Measurements from ENCODE around the gene SRRM3. TPM values are rescaled to one million over a fixed set of nuclear protein-coding genes. Genes with fewer than 3 reads are reported as not detected.

The SRRM3 gene
- total RNA-seq, 1 experiment from 2014 or later, result 1.7 TPM

DNA sequence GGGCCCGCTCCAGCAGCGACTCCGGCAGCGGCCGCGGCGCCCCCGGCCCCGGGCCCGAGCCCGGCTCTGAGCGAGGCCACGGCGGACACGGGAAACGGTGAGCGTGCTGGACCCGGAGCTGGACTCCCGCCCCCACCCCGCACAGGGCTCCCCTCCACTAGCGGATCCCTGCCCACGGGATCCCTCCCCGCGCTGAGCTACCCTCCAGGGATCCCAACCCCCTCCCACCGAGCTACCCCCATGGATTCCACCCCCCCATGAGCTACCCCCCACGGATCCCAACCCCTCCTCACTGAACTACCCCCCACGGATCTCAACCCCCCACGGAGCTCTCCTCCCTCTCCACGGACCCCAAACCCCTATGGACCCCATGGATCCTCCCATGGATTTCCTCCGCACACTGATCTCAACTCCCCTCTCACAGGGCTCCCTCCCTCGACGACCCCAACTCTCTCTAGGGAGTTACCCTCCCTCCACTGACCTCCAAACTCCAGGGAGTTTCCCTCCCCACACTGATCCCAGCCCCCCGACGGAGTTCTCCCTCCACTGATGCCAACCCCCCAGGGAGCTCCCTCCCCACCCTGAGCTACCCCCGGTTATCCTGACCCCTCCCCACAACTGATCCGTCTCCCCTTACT lies 80.1 kb downstream of the SRRM3 start:
- Histone ChIP-seq H3K27me3 (replicated peaks; ENCODE audit: control insufficient read depth, insufficient read depth, low read length) (peaks cover 2% of the 10 kb centered on the region; the same call in 1 of the 2 replicates), H3K9me3 (no peaks in the 10 kb centered on the region), H3K4me1 (peaks cover 3% of the 10 kb centered on the region; the same call in 1 of the 2 replicates), H3K4me3 (ENCODE audit: low read depth, low read length) (peak overlapping the region; percentile 33), H3K36me3 (ENCODE audit: control insufficient read depth, insufficient read depth, low read length) (no peaks in the 10 kb centered on the region)
- H3K27me3 Mint-ChIP-seq (ENCODE audit: insufficient read depth, unreplicated experiment), result peaks cover 26% of the 10 kb centered on the region
- no peak overlapping the region for H3K27ac Mint-ChIP-seq (ENCODE audit: unreplicated experiment)
- no peaks in the 10 kb centered on the region for H3K9me3 Mint-ChIP-seq (ENCODE audit: unreplicated experiment)
- ChIA-PET CTCF (interaction anchor here (0.6 to 1.9 kb wide), 3 partner anchors 17 to 66 kb away, joined by 3 to 7 read pairs (median 3); no protein-coding TSS in a partner anchor), POLR2A (interaction anchor here (0.5 to 0.6 kb wide), 2 partner anchors 12 to 77 kb away, joined by 3 to 9 read pairs; no protein-coding TSS in a partner anchor)
- intact Hi-C loops (cut with micrococcal nuclease; ENCODE audit: unreplicated experiment), result no loop called here
- no peaks in the 10 kb centered on the region for H3K36me3 Mint-ChIP-seq (ENCODE audit: insufficient read depth, unreplicated experiment)
- no peak for DNase-seq
- H3K4me3 Mint-ChIP-seq (ENCODE audit: unreplicated experiment), result peak overlapping the region; percentile 81
- peaks cover 9% of the 10 kb centered on the region for H3K4me1 Mint-ChIP-seq (ENCODE audit: low read depth, unreplicated experiment)
- BruUV-seq (replicated peaks), result no TSS peak
- TF ChIP-seq, protein P1, sequence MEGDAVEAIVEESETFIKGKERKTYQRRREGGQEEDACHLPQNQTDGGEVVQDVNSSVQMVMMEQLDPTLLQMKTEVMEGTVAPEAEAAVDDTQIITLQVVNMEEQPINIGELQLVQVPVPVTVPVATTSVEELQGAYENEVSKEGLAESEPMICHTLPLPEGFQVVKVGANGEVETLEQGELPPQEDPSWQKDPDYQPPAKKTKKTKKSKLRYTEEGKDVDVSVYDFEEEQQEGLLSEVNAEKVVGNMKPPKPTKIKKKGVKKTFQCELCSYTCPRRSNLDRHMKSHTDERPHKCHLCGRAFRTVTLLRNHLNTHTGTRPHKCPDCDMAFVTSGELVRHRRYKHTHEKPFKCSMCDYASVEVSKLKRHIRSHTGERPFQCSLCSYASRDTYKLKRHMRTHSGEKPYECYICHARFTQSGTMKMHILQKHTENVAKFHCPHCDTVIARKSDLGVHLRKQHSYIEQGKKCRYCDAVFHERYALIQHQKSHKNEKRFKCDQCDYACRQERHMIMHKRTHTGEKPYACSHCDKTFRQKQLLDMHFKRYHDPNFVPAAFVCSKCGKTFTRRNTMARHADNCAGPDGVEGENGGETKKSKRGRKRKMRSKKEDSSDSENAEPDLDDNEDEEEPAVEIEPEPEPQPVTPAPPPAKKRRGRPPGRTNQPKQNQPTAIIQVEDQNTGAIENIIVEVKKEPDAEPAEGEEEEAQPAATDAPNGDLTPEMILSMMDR (IDR thresholded peaks at IDR 0.05; ENCODE audit: insufficient read depth in 1 of 2, low read depth in 1 of 2, low read length in 1 of 2, severe bottlenecking in 1 of 2, unreplicated experiment in 1 of 2), result no peak

DNA sequence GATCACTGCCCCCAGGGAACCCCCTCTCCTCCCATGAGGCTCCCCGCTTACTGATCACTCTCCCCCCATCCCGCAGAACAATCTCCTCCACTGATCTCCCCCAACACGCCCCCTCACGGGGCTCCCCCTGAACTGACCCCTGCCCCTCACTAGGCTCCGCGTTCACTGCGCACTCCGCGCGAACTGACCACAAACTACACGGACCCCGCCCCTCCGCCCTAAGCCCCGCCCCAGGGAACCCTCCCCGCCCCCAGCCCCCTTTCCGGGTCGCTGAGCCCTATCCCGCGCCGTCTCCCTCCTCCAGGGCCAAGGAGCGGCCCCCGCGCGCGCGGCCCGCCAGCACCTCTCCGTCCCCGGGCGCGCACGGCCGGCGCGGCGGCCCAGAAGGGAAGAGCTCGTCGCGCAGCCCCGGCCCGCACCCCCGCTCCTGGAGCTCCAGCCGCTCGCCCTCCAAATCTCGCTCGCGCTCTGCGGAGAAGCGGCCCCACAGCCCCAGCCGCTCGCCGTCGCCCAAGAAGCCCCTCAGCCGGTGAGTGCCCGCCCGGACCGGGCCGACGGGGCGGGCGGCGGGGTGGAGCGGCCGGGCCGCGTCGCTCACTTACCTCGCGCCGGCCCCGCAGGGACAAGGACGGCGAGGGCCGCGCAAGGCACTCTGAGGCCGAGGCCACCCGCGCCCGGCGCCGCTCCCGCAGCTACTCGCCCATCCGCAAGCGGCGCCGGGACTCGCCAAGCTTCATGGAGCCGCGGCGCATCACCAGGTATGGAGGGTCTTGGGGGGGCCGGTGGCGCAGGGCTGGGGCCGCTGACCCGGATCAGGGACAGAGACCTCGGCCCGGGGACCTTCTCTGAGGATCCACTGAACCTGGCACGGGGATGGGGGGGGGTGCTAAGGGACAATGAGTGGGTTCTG lies 80.9 kb downstream of the SRRM3 start:
- ChIA-PET POLR2A (interaction anchor here (0.6 kb wide), 2 partner anchors 77 to 1328 kb away, joined by 3 to 9 read pairs; no protein-coding TSS in a partner anchor), CTCF (interaction anchor here (0.7 to 1.9 kb wide), 3 partner anchors 18 to 31 kb away, joined by 3 to 7 read pairs (median 4); no protein-coding TSS in a partner anchor)
- H3K36me3 ChIP-seq (ENCODE audit: control insufficient read depth, insufficient read depth, low read length), result no peaks in the 10 kb centered on the region
- BruUV-seq (replicated peaks), result no TSS peak
- H3K4me1 ChIP-seq, result peaks cover 3% of the 10 kb centered on the region; the same call in 1 of the 2 replicates
- peak in 1 of 2 experiments; percentile 47 for DNase-seq
- TF ChIP-seq, protein P1 (IDR thresholded peaks at IDR 0.05; ENCODE audit: insufficient read depth in 1 of 2, low read depth in 1 of 2, low read length in 1 of 2, severe bottlenecking in 1 of 2, unreplicated experiment in 1 of 2), result no peak
- H3K9me3 Mint-ChIP-seq (ENCODE audit: unreplicated experiment), result no peaks in the 10 kb centered on the region
- H3K4me3 Mint-ChIP-seq (ENCODE audit: unreplicated experiment), result peak overlapping the region; percentile 81
- no peaks in the 10 kb centered on the region for H3K9me3 ChIP-seq
- no peaks in the 10 kb centered on the region for H3K36me3 Mint-ChIP-seq (ENCODE audit: insufficient read depth, unreplicated experiment)
- H3K4me3 ChIP-seq (ENCODE audit: low read depth, low read length), result peak overlapping the region; percentile 33
- H3K27ac Mint-ChIP-seq (ENCODE audit: unreplicated experiment), result no peak overlapping the region
- intact Hi-C loops (cut with micrococcal nuclease; ENCODE audit: unreplicated experiment), result no loop called here
- peaks cover 2% of the 10 kb centered on the region; the same call in 1 of the 2 replicates for H3K27me3 ChIP-seq (replicated peaks; ENCODE audit: control insufficient read depth, insufficient read depth, low read length)
- peaks cover 9% of the 10 kb centered on the region for H3K4me1 Mint-ChIP-seq (ENCODE audit: low read depth, unreplicated experiment)
- peaks cover 23% of the 10 kb centered on the region for H3K27me3 Mint-ChIP-seq (ENCODE audit: insufficient read depth, unreplicated experiment)

Measured in Caco-2 (cell line).